ENCODE results near the gene RPL29. TPM values are rescaled to one million over a fixed set of nuclear protein-coding genes. Genes with fewer than 3 reads are reported as not detected.

RPL29 gene
- total and polyA plus RNA-seq, 2 of the 13 experiments (the other 11 are each of a cell fraction or from before 2014, with no cell fraction given) = 1,348 to 2,263 TPM

DNA sequence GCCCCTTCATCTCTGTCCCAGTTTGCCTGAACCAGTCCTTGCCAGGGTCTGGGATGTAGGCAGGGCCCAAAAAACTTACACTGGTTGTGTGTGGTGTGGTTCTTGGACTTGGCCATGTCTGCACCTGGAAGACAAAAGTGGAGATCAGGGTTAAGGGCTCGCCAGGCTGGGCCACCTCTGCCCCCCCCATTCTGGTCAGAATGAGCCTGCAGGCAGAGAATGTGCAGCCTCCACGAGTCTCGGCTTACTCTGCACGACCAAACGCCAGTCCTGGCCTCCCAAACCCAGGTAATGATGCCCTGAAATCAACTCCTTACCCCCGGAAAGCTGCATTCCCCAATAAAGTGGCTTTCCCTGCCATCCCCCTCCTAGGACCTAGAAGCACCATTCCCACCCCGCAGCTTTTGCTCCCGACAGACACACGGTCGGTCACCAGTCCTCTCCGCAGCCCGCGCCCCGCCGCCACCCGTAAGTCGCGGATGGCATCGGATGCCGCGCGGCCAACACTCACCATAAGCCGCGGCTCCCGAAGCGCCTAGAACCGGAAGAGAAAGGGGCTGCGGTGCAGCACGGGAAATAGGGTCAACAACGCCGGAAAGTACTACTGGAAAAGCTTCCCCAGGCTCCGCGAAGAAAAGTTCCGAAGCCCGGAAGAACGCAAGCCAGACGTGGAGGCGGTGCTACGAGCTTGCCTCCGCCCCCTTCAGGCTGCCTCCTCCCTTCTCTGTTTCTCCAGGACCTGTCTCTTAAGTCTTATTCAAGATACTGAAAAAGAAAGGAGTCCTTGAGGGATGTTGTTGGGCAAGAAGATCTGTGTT, at the start of gene RPL29 (continued):
- TF ChIP-seq ZKSCAN8 (CRISPR knock-in tag; IDR thresholded peaks at IDR 0.05; ENCODE audit: borderline replicate concordance) = peak; percentile 69
- TF ChIP-seq HNRNPUL1 (IDR thresholded peaks at IDR 0.05; ENCODE audit: low read depth, low read length) = no peak
- TF ChIP-seq, protein P1, sequence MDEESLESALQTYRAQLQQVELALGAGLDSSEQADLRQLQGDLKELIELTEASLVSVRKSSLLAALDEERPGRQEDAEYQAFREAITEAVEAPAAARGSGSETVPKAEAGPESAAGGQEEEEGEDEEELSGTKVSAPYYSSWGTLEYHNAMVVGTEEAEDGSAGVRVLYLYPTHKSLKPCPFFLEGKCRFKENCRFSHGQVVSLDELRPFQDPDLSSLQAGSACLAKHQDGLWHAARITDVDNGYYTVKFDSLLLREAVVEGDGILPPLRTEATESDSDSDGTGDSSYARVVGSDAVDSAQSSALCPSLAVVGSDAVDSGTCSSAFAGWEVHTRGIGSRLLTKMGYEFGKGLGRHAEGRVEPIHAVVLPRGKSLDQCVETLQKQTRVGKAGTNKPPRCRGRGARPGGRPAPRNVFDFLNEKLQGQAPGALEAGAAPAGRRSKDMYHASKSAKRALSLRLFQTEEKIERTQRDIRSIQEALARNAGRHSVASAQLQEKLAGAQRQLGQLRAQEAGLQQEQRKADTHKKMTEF (CRISPR knock-in tag; IDR thresholded peaks at IDR 0.05) = peak; percentile 91
- no peak for TF ChIP-seq PHB2 (IDR thresholded peaks at IDR 0.05; ENCODE audit: partially characterized antibody)
- no peak for TF ChIP-seq TCF12 (IDR thresholded peaks at IDR 0.05)
- TF ChIP-seq TCF12 (CRISPR knock-in tag; IDR thresholded peaks at IDR 0.05) = no peak
- no peak for TF ChIP-seq SNAI1 (CRISPR knock-in tag; IDR thresholded peaks at IDR 0.05; ENCODE audit: borderline replicate concordance)
- TF ChIP-seq FOXM1 (CRISPR knock-in tag; IDR thresholded peaks at IDR 0.05) = 0 out of 2 replicates have a peak, but pooled peaks have one; percentile 24
- no peak for TF ChIP-seq TBP (CRISPR knock-in tag; IDR thresholded peaks at IDR 0.05)
- TF ChIP-seq, protein P2, sequence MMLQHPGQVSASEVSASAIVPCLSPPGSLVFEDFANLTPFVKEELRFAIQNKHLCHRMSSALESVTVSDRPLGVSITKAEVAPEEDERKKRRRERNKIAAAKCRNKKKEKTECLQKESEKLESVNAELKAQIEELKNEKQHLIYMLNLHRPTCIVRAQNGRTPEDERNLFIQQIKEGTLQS (CRISPR knock-in tag; IDR thresholded peaks at IDR 0.05) = peak; percentile 50; the same call in 1 of the 2 replicates
- TF ChIP-seq, protein P3, sequence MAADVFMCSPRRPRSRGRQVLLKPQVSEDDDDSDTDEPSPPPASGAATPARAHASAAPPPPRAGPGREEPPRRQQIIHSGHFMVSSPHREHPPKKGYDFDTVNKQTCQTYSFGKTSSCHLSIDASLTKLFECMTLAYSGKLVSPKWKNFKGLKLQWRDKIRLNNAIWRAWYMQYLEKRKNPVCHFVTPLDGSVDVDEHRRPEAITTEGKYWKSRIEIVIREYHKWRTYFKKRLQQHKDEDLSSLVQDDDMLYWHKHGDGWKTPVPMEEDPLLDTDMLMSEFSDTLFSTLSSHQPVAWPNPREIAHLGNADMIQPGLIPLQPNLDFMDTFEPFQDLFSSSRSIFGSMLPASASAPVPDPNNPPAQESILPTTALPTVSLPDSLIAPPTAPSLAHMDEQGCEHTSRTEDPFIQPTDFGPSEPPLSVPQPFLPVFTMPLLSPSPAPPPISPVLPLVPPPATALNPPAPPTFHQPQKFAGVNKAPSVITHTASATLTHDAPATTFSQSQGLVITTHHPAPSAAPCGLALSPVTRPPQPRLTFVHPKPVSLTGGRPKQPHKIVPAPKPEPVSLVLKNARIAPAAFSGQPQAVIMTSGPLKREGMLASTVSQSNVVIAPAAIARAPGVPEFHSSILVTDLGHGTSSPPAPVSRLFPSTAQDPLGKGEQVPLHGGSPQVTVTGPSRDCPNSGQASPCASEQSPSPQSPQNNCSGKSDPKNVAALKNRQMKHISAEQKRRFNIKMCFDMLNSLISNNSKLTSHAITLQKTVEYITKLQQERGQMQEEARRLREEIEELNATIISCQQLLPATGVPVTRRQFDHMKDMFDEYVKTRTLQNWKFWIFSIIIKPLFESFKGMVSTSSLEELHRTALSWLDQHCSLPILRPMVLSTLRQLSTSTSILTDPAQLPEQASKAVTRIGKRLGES (CRISPR knock-in tag; IDR thresholded peaks at IDR 0.05; ENCODE audit: borderline replicate concordance) = peak; percentile 61; the same call in 1 of the 2 replicates

All from HepG2 (cell line).